ENCODE data around the gene CCDC158. TPM values are rescaled to one million over a fixed set of nuclear protein-coding genes. Genes with fewer than 3 reads are reported as not detected.
A peak's percentile ranks its signal among the peaks of the same experiment; 100 is the strongest.

The CCDC158 gene
- total and polyA plus RNA-seq, 4 donors: 0.04 to 0.37 (median 0.14) TPM

DNA sequence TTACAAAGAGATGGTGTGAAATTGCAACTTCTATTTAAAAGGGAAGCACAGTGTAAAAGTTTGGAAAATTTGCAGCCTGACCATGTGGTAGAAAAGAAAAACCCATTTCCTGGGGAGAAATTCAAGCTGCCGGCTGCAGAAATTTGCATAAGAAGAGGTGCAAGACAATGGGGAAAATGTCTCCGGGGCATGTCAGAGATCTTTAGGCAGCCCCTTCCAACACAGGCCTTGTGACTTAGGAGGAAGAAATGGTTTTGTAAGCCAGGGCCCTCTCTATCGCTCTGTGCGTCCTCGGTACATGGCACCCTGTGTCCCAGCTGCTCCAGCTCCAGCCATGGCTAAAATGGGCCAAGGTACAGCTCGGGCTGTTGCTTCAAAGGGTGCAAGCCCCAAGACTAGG, 40.4 kb downstream of the CCDC158 start:
- no peak for DNase-seq
- H3K27ac ChIP-seq (ENCODE audit: low read depth in 1 of 2, low read length in 1 of 2): no peak overlapping the region
- whole genome bisulfite sequencing, 2 donors: 93 to 94% methylated on average over 6 of the region's 6 CpGs
- H3K4me3 ChIP-seq: no peak overlapping the region
- H3K36me3 ChIP-seq (ENCODE audit: control insufficient read depth in 4 of 4, insufficient read depth in 4 of 4, low read length in 4 of 4): no peaks in the 10 kb centered on the region
- H3K4me1 ChIP-seq (ENCODE audit: control insufficient read depth in 5 of 5, insufficient read depth in 5 of 5, low read length in 5 of 5): peaks cover 0 to 5% (median 0%) of the 10 kb centered on the region in 5 donors
- no peaks in the 10 kb centered on the region for H3K27me3 ChIP-seq (ENCODE audit: control insufficient read depth in 3 of 3, insufficient read depth in 3 of 3, low read length in 2 of 3)
- peaks cover 0 to 3% (median 1%) of the 10 kb centered on the region in 4 donors for H3K9me3 ChIP-seq (ENCODE audit: control insufficient read depth in 4 of 4, insufficient read depth in 3 of 4, low read length in 3 of 4)
- ATAC-seq (ENCODE audit: insufficient read depth, low FRiP score): no peak
- H3K9ac ChIP-seq (ENCODE audit: insufficient read depth in 1 of 2, low read length in 2 of 2): no peak overlapping the region
- TF ChIP-seq, protein P1, sequence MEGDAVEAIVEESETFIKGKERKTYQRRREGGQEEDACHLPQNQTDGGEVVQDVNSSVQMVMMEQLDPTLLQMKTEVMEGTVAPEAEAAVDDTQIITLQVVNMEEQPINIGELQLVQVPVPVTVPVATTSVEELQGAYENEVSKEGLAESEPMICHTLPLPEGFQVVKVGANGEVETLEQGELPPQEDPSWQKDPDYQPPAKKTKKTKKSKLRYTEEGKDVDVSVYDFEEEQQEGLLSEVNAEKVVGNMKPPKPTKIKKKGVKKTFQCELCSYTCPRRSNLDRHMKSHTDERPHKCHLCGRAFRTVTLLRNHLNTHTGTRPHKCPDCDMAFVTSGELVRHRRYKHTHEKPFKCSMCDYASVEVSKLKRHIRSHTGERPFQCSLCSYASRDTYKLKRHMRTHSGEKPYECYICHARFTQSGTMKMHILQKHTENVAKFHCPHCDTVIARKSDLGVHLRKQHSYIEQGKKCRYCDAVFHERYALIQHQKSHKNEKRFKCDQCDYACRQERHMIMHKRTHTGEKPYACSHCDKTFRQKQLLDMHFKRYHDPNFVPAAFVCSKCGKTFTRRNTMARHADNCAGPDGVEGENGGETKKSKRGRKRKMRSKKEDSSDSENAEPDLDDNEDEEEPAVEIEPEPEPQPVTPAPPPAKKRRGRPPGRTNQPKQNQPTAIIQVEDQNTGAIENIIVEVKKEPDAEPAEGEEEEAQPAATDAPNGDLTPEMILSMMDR (IDR thresholded peaks at IDR 0.05; ENCODE audit: control extremely low read depth, extremely low read depth): no peak

DNA sequence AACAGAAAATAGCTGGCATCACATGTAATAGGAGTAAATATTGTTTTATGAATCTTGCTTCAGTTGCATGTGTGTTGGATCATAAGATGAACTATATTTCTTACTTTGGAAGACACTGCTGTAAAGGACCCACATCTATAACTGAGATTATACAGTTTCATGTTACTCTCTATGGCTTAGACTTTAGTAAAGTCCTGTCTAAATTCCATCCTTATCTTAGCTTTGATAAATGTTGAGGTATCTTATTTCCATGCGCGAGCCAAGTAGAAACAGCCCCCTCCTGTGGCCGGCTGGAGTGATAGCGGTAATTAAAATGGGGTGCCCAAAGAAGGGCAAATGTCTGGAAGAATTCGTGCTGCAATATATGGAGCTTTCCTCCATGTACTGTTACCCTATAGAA, 43.0 kb downstream of the CCDC158 start:
- no peak overlapping the region for H3K27ac ChIP-seq (ENCODE audit: low read depth in 1 of 2, low read length in 1 of 2)
- H3K27me3 ChIP-seq (ENCODE audit: control insufficient read depth in 3 of 3, insufficient read depth in 3 of 3, low read length in 2 of 3): no peaks in the 10 kb centered on the region
- no peaks in the 10 kb centered on the region for H3K36me3 ChIP-seq (ENCODE audit: control insufficient read depth in 4 of 4, insufficient read depth in 4 of 4, low read length in 4 of 4)
- no peak overlapping the region for H3K4me3 ChIP-seq
- peaks cover 0 to 3% (median 1%) of the 10 kb centered on the region in 4 donors for H3K9me3 ChIP-seq (ENCODE audit: control insufficient read depth in 4 of 4, insufficient read depth in 3 of 4, low read length in 3 of 4)
- peak; percentile 19 to 42 (median 31) for DNase-seq
- no peak overlapping the region for H3K9ac ChIP-seq (ENCODE audit: insufficient read depth in 1 of 2, low read length in 2 of 2)
- TF ChIP-seq, protein P1 (IDR thresholded peaks at IDR 0.05; ENCODE audit: control extremely low read depth, extremely low read depth): peak; percentile 15
- peak; percentile 72 for ATAC-seq (ENCODE audit: insufficient read depth, low FRiP score)
- H3K4me1 ChIP-seq (ENCODE audit: control insufficient read depth in 5 of 5, insufficient read depth in 5 of 5, low read length in 5 of 5): peaks cover 0 to 5% (median 0%) of the 10 kb centered on the region in 5 donors
- WGBS, 2 donors: 28 to 44% methylated on average over 5 of the region's 5 CpGs

DNA sequence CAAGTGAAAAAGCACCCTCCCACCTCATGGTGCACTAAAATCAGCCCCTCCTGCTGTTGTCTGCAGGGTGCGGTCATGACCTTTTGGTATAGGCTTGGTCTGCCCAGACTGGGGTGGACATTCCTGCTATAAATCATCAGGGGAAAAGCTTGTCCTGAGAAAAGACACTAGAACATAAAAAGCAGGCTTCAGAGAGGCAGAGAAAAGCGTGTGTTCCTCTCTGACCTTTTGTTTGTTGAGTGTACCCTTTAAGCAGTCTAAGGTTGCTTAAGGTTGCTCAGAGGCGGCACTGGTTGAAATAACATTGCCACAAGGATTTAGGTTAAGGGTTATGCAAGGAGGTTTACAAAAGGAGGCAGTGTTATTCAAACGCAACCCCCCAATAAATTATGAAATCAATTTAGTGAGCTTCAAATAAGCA, 43.5 kb downstream of the CCDC158 start:
- ATAC-seq (ENCODE audit: insufficient read depth, low FRiP score) (no peak), DNase-seq (no peak)
- TF ChIP-seq, protein P1 (IDR thresholded peaks at IDR 0.05; ENCODE audit: control extremely low read depth, extremely low read depth): no peak

DNA sequence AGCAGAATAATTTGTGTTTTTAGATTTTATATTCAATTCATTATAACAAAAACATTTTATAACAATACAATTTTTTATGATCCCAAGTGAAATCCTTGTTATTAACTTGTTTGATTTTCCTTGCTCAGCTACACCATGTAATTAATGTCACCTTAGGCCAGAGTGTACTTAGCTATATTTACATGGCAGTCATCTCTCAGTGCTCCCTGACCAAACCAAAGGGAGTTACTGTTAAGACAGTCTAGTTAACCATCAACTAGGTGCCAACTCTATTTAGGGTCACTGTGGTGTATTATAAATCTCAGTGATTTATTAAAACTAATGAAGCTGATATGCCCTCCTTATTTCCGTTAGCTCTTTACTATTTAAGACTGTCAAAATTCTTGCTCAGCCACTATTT, 44.4 kb downstream of the CCDC158 start:
- WGBS, 2 donors: 94 to 96% methylated on average over 1 of the region's 1 CpG
- Histone ChIP-seq H3K27ac (ENCODE audit: low read depth in 1 of 2, low read length in 1 of 2) (no peak overlapping the region), H3K9ac (ENCODE audit: insufficient read depth in 1 of 2, low read length in 2 of 2) (no peak overlapping the region), H3K4me1 (ENCODE audit: control insufficient read depth in 5 of 5, insufficient read depth in 5 of 5, low read length in 5 of 5) (peaks cover 0 to 5% (median 0%) of the 10 kb centered on the region in 5 donors), H3K9me3 (ENCODE audit: control insufficient read depth in 4 of 4, insufficient read depth in 3 of 4, low read length in 3 of 4) (peaks cover 0 to 3% (median 1%) of the 10 kb centered on the region in 4 donors), H3K36me3 (ENCODE audit: control insufficient read depth in 4 of 4, insufficient read depth in 4 of 4, low read length in 4 of 4) (no peaks in the 10 kb centered on the region), H3K27me3 (ENCODE audit: control insufficient read depth in 3 of 3, insufficient read depth in 3 of 3, low read length in 2 of 3) (no peaks in the 10 kb centered on the region), H3K4me3 (no peak overlapping the region)
- DNase-seq: no peak
- ATAC-seq (ENCODE audit: insufficient read depth, low FRiP score): no peak
- TF ChIP-seq, protein P1 (IDR thresholded peaks at IDR 0.05; ENCODE audit: control extremely low read depth, extremely low read depth): no peak

More for the DNA sequence above, 43.5 kb downstream of the CCDC158 start:
- 50 to 51% methylated on average over 4 of the region's 4 CpGs for WGBS, 2 donors
- peaks cover 0 to 5% (median 0%) of the 10 kb centered on the region in 5 donors for H3K4me1 ChIP-seq (ENCODE audit: control insufficient read depth in 5 of 5, insufficient read depth in 5 of 5, low read length in 5 of 5)
- peaks cover 0 to 3% (median 1%) of the 10 kb centered on the region in 4 donors for H3K9me3 ChIP-seq (ENCODE audit: control insufficient read depth in 4 of 4, insufficient read depth in 3 of 4, low read length in 3 of 4)
- no peaks in the 10 kb centered on the region for H3K36me3 ChIP-seq (ENCODE audit: control insufficient read depth in 4 of 4, insufficient read depth in 4 of 4, low read length in 4 of 4)
- no peak overlapping the region for H3K27ac ChIP-seq (ENCODE audit: low read depth in 1 of 2, low read length in 1 of 2)
- no peak overlapping the region for H3K9ac ChIP-seq (ENCODE audit: insufficient read depth in 1 of 2, low read length in 2 of 2)
- no peak overlapping the region for H3K4me3 ChIP-seq
- no peaks in the 10 kb centered on the region for H3K27me3 ChIP-seq (ENCODE audit: control insufficient read depth in 3 of 3, insufficient read depth in 3 of 3, low read length in 2 of 3)

All from lung (tissue), 12 donors.